GM19351 (cell line): ENCODE measurements around the gene LYPD4.

Source experiments
- ATAC-seq: cut with Tn5 transposase; IDR thresholded peaks from one replicate; pipeline ENCODE4 v1.9.1; 2021; ENCODE audit warnings: mild to moderate bottlenecking, moderate library complexity; ENCODE audit not compliant: unreplicated experiment

Gene LYPD4

GRCh38 chr19:41853344-41853743 is 8.9 kb upstream of the LYPD4 start:
- no peak for ATAC-seq

DNA sequence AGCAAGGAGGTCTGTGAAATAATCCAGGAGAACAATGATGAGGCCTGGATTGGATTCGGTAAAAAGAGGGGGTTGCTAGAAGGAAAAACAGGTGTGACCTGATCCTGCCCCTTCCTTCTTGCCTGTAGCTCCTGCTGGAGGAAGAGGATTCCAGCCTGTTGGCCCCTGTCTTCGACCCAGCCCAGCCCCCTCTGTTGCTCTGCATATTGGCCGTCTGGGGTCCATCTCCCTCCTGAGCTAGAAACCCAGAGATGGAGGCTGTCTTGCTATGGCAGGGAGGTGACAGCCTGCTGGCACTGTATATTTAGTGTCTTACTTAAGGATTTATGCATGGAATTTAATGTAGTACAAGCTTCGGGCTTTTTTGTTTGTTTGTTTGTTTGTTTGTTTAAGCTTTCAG is 7.0 kb upstream of the LYPD4 start:
- no peak for ATAC-seq

GRCh38 chr19:41850381-41850780 is 5.9 kb upstream of the LYPD4 start:
- no peak for ATAC-seq

DNA sequence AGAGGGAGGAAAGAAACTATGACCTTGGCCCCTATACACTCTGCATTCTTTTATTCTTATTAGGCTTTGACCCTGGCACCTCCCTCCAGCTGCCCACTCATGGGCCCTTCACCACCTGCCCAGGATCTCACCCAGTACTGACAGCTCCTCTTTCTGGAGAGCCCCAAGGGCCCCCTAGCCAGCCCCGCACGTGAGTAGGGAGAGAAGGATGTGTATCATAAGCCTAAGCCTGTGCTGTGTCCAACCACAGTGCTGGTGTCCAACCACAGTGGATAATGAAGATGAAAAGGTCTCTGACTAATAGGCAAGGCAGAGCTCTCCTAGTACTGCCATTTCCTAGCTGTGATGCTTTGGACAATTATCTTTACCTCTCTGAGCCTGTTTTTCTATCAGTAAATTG is 4.6 kb upstream of the LYPD4 start:
- no peak for ATAC-seq

GRCh38 chr19:41848666-41849065 is 4.2 kb upstream of the LYPD4 start:
- no peak for ATAC-seq

GRCh38 chr19:41847351-41848105 is 3.0 kb upstream of the LYPD4 start:
- ATAC-seq = no peak

- ATAC-seq = no peak
Measured at GRCh38 chr19:41845051-41845590, 638 bp upstream of the LYPD4 start.

DNA sequence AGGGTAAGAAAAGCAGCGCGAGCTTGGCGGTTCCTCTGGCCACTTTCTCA is 343 bp upstream of the LYPD4 start, which contains the start of gene DMRTC2:
DMRTC2 (plus strand) TSS at position 42 of the 50 bp plus-strand sequence. CDS start 2,387 bp downstream, outside the sequence.
- no peak for ATAC-seq

DNA sequence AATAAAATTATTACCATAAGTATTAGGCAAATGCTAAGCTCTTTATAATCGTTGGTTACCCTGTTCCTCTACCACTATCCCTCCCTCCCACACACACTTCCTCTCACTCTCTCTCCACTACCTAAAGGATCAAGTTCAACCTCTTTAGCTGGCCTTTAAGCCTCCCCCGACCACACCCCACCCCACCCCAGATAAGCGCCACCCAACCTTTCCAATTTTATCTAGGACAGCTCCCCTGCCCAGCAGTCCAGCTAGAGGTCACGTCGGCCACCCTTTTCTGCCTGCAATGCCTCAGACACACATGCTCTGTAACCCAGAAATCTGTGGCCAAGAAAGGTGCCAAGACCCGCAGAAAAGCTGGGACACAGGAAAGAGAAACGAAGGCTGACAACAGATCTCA is 1.1 kb downstream of the LYPD4 start:
- ATAC-seq = no peak

GRCh38 chr19:41839211-41839610 is 5.3 kb downstream of the LYPD4 start:
- ATAC-seq = no peak

DNA sequence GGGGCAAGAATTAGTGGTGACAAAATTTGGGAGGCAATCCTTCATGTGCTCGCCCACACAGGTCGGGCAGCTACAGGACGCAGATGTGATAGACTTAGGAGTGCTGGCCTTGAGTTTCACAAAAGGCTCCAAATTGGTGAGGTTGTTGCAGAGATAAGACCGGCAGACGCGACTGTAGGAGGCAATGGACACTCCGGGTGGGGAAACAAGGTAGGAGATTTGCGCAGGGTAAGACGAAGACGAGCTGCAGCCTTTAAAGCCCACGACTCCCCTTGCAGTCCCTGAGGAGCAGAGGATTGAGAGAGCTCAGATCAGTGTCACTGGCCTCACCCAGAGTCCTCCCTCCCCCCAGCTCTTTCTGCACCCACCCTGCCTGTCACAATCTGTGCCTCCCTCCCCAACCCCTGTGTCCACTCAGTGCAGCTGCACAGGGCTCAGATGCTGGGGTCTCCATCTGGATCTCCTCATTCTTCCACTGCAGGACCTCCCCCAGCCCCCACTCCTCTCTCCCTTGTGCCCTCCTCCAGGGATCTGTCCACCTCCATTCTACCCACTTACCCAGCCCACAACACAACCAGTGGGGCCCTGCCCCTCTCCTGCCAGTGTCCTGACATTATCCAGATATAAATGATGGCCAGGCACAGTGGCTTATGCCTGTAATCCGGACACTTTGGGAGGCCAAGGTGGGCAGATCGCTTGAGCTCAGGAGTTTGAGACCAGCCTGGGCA is 6.3 kb downstream of the LYPD4 start:
- no peak for ATAC-seq

DNA sequence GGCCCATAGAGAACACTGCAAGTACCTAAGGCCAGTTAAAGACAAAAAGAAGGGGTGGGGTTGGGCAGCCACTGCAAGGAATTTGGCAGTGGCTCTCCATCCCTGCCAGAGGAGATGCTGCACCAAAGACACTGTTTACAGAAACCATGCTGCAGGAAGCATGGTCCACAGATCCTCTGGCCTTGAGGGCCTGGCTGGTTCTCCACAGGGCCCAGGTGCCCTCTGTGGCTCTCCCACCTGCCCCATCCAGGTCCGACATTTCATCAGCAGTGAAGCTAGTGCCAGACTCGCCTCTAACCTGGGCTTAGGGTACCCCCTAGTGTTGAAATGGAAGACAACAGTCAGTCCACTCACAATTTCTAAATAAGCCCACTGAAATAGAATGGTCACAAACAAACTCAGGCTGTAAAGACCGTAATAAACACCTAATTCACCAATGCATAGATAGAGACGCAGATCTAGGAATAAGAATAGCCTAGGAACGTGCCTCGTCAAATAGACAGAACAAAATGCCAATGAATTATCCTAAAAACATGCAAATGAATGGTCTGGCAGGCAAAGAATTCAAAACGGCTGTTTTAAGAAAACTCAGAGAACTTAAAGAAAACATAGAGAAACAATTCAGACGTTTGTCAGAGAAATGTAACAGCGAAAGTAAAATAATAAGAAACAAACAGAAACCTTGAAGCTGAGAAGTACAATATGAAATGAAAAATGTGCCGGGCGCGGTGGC is 23.3 kb downstream of the LYPD4 start:
- ATAC-seq = no peak

- no peak for ATAC-seq
Measured at GRCh38 chr19:41816761-41817160, 27.7 kb downstream of the LYPD4 start.

- no peak for ATAC-seq
Measured at GRCh38 chr19:41815301-41815700, 29.2 kb downstream of the LYPD4 start.

- no peak for ATAC-seq
Measured at GRCh38 chr19:41813911-41814310, 30.6 kb downstream of the LYPD4 start.

DNA sequence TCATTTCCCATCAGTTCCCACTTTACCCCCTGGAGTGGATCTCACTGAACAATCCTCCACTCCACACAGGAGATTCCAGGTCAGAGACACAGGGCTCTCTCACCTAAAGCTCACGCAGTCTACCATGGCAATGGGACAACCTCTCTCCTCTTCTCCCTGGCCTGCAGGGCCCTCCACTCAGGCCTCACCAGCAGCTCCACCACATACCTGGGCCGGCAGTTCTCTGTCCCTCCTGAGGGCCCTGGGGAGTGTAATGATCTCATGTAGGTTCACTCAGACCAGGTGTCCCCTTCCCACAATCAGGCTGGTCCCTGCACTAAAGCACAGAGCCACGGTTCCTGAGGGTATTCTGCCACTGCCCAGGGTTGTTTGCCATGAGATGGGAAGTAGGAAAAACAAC is 32.5 kb downstream of the LYPD4 start:
- no peak for ATAC-seq

DNA sequence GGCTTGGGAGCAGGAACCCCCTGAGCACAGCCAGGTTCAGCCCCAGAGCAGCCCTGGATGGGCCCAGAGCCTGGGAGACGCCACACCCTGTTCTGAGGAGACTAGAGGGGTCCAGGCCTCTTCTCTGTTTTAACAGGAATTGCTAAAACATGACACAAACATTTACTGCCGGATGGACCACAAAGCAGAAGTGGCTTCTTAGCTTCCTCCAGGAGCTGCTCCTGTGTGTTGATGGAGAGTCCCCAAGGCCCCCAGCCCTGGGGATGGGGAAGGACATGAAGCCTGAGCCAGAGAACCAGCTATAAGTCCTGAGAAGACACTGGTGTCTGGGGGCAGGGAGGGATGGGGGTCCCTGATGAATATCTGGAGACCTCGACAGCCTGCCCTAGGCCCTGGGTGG is 33.4 kb downstream of the LYPD4 start:
- ATAC-seq = no peak

- ATAC-seq = no peak
Measured at GRCh38 chr19:41810301-41810700, 34.2 kb downstream of the LYPD4 start.

DNA sequence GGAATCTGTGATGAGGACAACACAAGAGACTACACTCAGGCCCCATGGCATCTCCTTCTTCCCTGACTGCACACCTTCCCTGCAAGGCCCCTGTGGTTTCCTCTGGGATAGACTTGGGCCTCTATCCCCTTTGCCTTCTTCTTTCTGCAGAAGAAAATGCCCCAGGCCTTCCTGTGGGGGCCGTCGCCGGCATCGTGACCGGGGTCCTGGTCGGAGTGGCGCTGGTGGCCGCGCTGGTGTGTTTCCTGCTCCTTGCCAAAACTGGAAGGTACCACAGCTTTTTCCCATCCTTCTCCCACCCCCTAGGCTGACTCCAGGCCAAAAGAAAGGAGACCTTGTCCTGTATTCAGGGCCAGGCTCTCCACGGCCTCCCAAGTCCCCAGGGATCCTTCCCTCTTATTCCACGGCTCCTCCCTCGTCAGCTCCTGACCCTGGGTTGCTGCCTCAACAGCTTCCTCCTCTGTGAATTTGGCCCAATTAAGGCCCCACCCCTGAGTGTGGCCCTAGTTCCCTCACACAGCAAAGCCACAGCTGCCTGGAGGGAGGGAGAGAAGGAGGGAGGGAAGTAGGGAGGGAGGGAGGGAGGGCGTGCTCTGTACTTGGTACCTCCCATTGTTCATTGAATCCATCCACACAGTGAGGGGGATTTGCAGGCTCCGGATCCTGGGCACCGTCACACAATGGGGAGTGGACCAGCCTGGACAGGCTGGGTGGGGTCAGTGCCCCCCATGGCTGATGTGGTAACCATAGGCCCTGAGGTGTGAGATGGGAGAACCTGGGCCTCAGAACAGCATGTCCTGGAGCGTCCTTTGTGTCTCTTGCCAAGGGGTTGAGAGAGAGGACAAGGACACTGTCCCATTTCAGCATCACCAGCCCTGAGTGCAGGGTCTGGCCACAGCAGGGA is 35.6 kb downstream of the LYPD4 start:
- no peak for ATAC-seq

DNA sequence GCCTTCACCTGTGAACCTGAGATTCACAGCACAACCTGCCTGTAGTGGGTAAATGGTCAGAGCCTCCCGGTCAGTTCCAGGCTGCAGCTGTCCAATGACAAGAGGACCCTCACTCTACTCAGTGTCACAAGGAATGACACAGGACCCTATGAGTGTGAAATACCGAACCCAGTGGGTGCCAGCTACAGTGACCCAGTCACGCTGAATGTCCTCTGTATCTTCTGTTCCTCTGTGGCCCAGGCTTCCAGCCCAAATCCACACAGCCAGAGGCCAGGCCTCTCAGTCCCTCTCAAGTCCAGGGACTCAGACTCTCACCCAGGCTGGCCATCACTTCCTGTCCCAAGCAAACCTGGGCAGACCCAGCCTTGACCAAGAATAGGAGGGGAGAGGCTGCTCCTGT is 37.3 kb downstream of the LYPD4 start:
- no peak for ATAC-seq

DNA sequence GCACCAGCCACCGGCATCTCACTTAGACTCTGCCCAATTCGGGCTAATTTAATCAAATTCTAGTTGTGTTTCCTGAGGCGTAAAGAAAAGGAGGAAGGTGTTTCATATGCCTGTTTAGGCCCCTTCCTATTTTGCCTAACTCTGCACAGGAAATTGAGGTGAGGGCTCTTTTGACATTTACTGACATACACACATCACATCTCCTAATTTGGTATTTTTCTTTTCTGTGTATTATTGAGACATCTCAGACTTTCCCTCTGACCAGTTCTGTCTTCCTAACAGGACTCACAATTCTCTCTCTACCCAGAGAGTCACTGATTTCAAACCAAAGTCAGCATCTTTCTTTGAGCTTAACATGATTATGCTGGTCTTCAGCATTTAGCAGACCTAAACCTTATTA is 40.1 kb downstream of the LYPD4 start:
- no peak for ATAC-seq
